Measurements from ENCODE around the gene PRKCE.

DNA sequence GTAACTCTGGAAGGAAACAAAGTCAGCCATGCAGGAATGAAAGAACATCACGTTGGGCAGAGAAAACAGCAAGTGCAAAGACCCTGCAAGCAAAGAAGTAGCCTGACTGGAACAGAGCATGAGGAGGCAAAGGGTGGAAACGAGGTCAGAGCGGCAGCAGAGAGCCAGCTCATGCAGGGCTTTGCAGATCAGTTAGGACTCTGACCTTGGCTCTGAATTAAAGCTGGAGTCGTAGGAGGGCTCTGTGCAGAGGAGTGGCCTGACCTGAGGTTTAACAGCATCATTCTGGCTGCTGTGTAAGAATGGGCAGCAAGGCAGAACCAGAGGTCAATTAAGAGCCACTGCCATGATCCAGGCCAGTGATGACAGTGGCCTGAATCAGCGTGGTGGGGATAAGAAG is 220.7 kb downstream of the PRKCE start:
- TF ChIP-seq CTCF (IDR thresholded peaks at IDR 0.05) (no peak), POLR2A (IDR thresholded peaks at IDR 0.05) (no peak)
